DMS53 treated with DMSO at 0.1 percent for 48 hours (cell line): ENCODE results near the gene CSAG3.
"Not testable (repeated sequence)": the region's sequence is repeated elsewhere in the genome, so short reads cannot be mapped to it uniquely, and the experiment has no call there.

Experiments used
- DNase-seq: peaks from one replicate; lab custom pipeline; 2025; ENCODE audit not compliant: unreplicated experiment; lab: John Stamatoyannopoulos, UW

Gene CSAG3

GRCh38 chrX:152758918-152759317, at the start of gene CSAG3:
Gene CSAG3 (plus strand): TSS chrX:152759218.
- not testable (repeated sequence) for DNase-seq

GRCh38 chrX:152713195-152713594, 45.8 kb upstream of the CSAG3 start:
- DNase-seq, result not testable (repeated sequence)

- not testable (repeated sequence) for DNase-seq
Observed at GRCh38 chrX:152713815-152714787, 44.9 kb upstream of the CSAG3 start, which contains the start of gene MAGEA2B. Gene MAGEA2B (plus strand): TSS chrX:152714628. CDS start chrX:152717107, 2,479 bp downstream.

GRCh38 chrX:152725409-152725808, 33.6 kb upstream of the CSAG3 start:
- no peak for DNase-seq

- DNase-seq, result no peak
Observed at GRCh38 chrX:152733261-152733975, 25.6 kb upstream of the CSAG3 start, which contains the start of the genes CSAG1 and MAGEA12. Gene CSAG1 (minus strand): TSS chrX:152733721. CDS start chrX:152732460, 1,261 bp downstream. Gene MAGEA12 (plus strand): TSS chrX:152733757. CDS start chrX:152736162, 2,405 bp downstream.

- not testable (repeated sequence) for DNase-seq
Observed at GRCh38 chrX:152734143-152734858, 24.7 kb upstream of the CSAG3 start.

GRCh38 chrX:152735101-152735500, 23.9 kb upstream of the CSAG3 start:
- no peak for DNase-seq

GRCh38 chrX:152735860-152736511, 23.0 kb upstream of the CSAG3 start:
- no peak for DNase-seq

- not testable (repeated sequence) for DNase-seq
Observed at GRCh38 chrX:152736528-152736927, 22.5 kb upstream of the CSAG3 start.

- DNase-seq, result no peak
Observed at GRCh38 chrX:152738560-152738959, 20.5 kb upstream of the CSAG3 start.

GRCh38 chrX:152753686-152754650, 5.0 kb upstream of the CSAG3 start, which contains the start of gene MAGEA2:
Gene MAGEA2 (minus strand): TSS chrX:152753842. CDS start chrX:152751363, 2,479 bp downstream.
- DNase-seq, result not testable (repeated sequence)

GRCh38 chrX:152754871-152755270, 4.1 kb upstream of the CSAG3 start:
- not testable (repeated sequence) for DNase-seq

GRCh38 chrX:152759544-152759943, 526 bp downstream of the CSAG3 start:
- DNase-seq, result not testable (repeated sequence)

GRCh38 chrX:152761582-152761981, 2.6 kb downstream of the CSAG3 start:
- DNase-seq, result not testable (repeated sequence)

GRCh38 chrX:152766562-152766961, 7.5 kb downstream of the CSAG3 start:
- not testable (repeated sequence) for DNase-seq

- DNase-seq, result not testable (repeated sequence)
Observed at GRCh38 chrX:152769549-152770289, 10.7 kb downstream of the CSAG3 start, which contains the start of gene MAGEA6. Gene MAGEA6 (minus strand): TSS chrX:152769689. CDS start chrX:152767650, 2,039 bp downstream.

- not testable (repeated sequence) for DNase-seq
Observed at GRCh38 chrX:152787062-152787461, 28.0 kb downstream of the CSAG3 start.

GRCh38 chrX:152798945-152799344, 39.9 kb downstream of the CSAG3 start:
- no peak for DNase-seq
